Adrenal gland (tissue), 12 donors: ENCODE data around the gene OSBPL10. TPM values are rescaled to one million over a fixed set of nuclear protein-coding genes. Genes with fewer than 3 reads are reported as not detected.
"Not testable (repeated sequence)": the region's sequence is repeated elsewhere in the genome, so short reads cannot be mapped to it uniquely, and the experiment has no call there.

ENCODE experiments used
- DNase-seq, 7 donors: peaks; one replicate each; pipeline ENCODE4 v3.0.0-alpha.2; 2019 to 2020
- H3K27ac ChIP-seq, 5 donors: fragments of 200-600 bp; sonication (generic) in 4 of 5; 1 replicate in 3 of 5; 2 replicates in 2 of 5; pipeline versions ENCODE4 v1.5.1 to v1.8.0; 2016 to 2020; ENCODE audit warnings: mild to moderate bottlenecking in 1 of 5
- H3K27me3 ChIP-seq: fragments of 200-600 bp; 2 replicates; pipeline ENCODE4 v1.8.0; 2021
- H3K36me3 ChIP-seq, 2 donors: fragments of 200-600 bp; replicated peaks in 1 of 2; 1 replicate in 1 of 2; 2 replicates in 1 of 2; pipeline versions ENCODE4 v1.5.1 to v1.8.0; 2018 to 2022
- H3K4me1 ChIP-seq, 2 donors: fragments of 200-600 bp; replicated peaks in 1 of 2; 1 replicate in 1 of 2; 2 replicates in 1 of 2; pipeline versions ENCODE4 v1.5.1 to v1.8.0; 2018 to 2021
- H3K4me3 ChIP-seq, 4 donors: fragments of 200-600 bp; sonication (generic) in 3 of 4; one replicate each; pipeline ENCODE4 v1.5.1; 2016 to 2018
- H3K9me3 ChIP-seq, 3 donors: fragments of 200-600 bp; sonication (generic) in 1 of 3; replicated peaks in 1 of 3; 1 replicate in 2 of 3; 2 replicates in 1 of 3; pipeline versions ENCODE4 v1.5.1 to v1.8.0; 2016 to 2021
- CTCF ChIP-seq, 6 experiments: fragments of 450-650 bp in 4 of 6; fragments of 200-600 bp in 2 of 6; sonication (generic) in 1 of 6; IDR thresholded peaks; 1 replicate in 5 of 6; 2 replicates in 1 of 6; pipeline versions ENCODE4 v1.5.1 to v1.8.0; 2016 to 2021; ENCODE audit warnings: antibody characterized with exemption in 6 of 6, mild to moderate bottlenecking in 2 of 6, moderate library complexity in 1 of 6
- POLR2A ChIP-seq, 2 donors: fragments of 450-650 bp; IDR thresholded peaks; one replicate each; pipeline ENCODE4 v1.6.1; 2017; ENCODE audit warnings: antibody characterized with exemption in 2 of 2, mild to moderate bottlenecking in 2 of 2, moderate library complexity in 1 of 2
- WGBS, 4 donors: extraction: QIAGEN DNeasy Blood & Tissue Kit in 2 of 4; methylation state at CpG; one replicate each; pipeline versions ENCODE4 v1.1.5 to v1.1.7; 2013 to 2017; 5-methylcytosine and 5-hydroxymethylcytosine counted together
- intact Hi-C, 2 donors: fragments of 100-400 bp; cut with DNase I; formaldehyde crosslinking; loops; one replicate each; pipeline versions ENCODE4 v1.14.1 to v1.15.0; 2022 to 2023
- polyA plus RNA-seq, 3 donors: library from polyadenylated mRNA; stranded (reverse); fragments of 200-250 nt in 2 of 3; fragments of 350-450 nt in 1 of 3; fragmentation: Illumina TruSeq in 1 of 3; extraction: RNeasy Lipid Tissue Mini Kit (QIAGEN cat#74804) in 1 of 3; gene quantifications; one replicate each; pipeline ENCODE4 v1.2.3, GENCODE V29; 2013 to 2014
- total RNA-seq, 9 donors: library from RNA; depleted of rRNA in 4 of 9; stranded (reverse); fragments of >200 nt in 4 of 9; fragments of 120-200 nt in 1 of 9; fragmentation: NEBNext Ultra II Directional in 1 of 9; extraction: Animal tissue kit (Norgen Biotek cat#: 25700) in 1 of 9; gene quantifications; one replicate each; pipeline versions ENCODE4 v1.1.0 to v1.2.4, GENCODE V29; 2013 to 2023
- donor health status: healthy with polysubstance abuse.
- donor health status: Bipolar disorder and iron deficiency.
- donor health status: DM: yes; HTN: yes; CAD: no.
- donor health status: DM: no; HTN: no; CAD: no.
- donor health status: DM: no; HTN: no; CAD: no.
- donor health status: DM: yes; HTN: yes; CAD: no.

OSBPL10 gene
- total and polyA plus RNA-seq, 12 donors = 2.0 to 55.6 (median 9.4) TPM

- no peak for TF ChIP-seq POLR2A (IDR thresholded peaks at IDR 0.05)
- TF ChIP-seq CTCF (IDR thresholded peaks at IDR 0.05) = no peak
- 79 to 98% (median 90%) methylated on average over 5 of the region's 5 CpGs for WGBS, 4 donors
- no peaks in the 10 kb centered on the region for H3K9me3 ChIP-seq
These were observed 191.6 kb downstream of the OSBPL10 start for GRCh38 chr3:31789429-31789828.

GRCh38 chr3:31785734-31786133 is 195.3 kb downstream of the OSBPL10 start:
- Histone ChIP-seq H3K27me3 (no peaks in the 10 kb centered on the region), H3K27ac (no peak overlapping the region), H3K36me3 (no peaks in the 10 kb centered on the region), H3K9me3 (no peaks in the 10 kb centered on the region), H3K4me1 (no peaks in the 10 kb centered on the region), H3K4me3 (no peak overlapping the region)
- TF ChIP-seq POLR2A (IDR thresholded peaks at IDR 0.05) = no peak
- TF ChIP-seq CTCF (IDR thresholded peaks at IDR 0.05) = no peak
- no peak for DNase-seq
- WGBS, 4 donors = 92 to 100% (median 98%) methylated on average over 1 of the region's 1 CpG
- intact Hi-C loops = no loop called here

More at GRCh38 chr3:31789429-31789828, 191.6 kb downstream of the OSBPL10 start:
- no peaks in the 10 kb centered on the region for H3K36me3 ChIP-seq
- H3K27ac ChIP-seq = no peak overlapping the region
- no peak overlapping the region for H3K4me3 ChIP-seq
- H3K4me1 ChIP-seq = no peaks in the 10 kb centered on the region
- intact Hi-C loops = no loop called here
- DNase-seq = no peak
- H3K27me3 ChIP-seq = no peaks in the 10 kb centered on the region

GRCh38 chr3:31785286-31785685 is 195.8 kb downstream of the OSBPL10 start:
- WGBS, 4 donors = 76 to 89% (median 79%) methylated on average over 7 of the region's 7 CpGs
- TF ChIP-seq CTCF (IDR thresholded peaks at IDR 0.05) = no peak
- no peak for TF ChIP-seq POLR2A (IDR thresholded peaks at IDR 0.05)
- H3K27me3 ChIP-seq = no peaks in the 10 kb centered on the region
- no peaks in the 10 kb centered on the region for H3K9me3 ChIP-seq
- intact Hi-C loops = no loop called here
- no peak overlapping the region for H3K27ac ChIP-seq
- DNase-seq = no peak
- H3K4me1 ChIP-seq = no peaks in the 10 kb centered on the region
- no peaks in the 10 kb centered on the region for H3K36me3 ChIP-seq
- H3K4me3 ChIP-seq = no peak overlapping the region

GRCh38 chr3:31783851-31784250 is 197.2 kb downstream of the OSBPL10 start:
- intact Hi-C loops, H3K27ac ChIP-seq, H3K4me3 ChIP-seq, H3K27me3 ChIP-seq, H3K4me1 ChIP-seq, DNase-seq, H3K9me3 ChIP-seq, H3K36me3 ChIP-seq: not testable (repeated sequence)
- 70 to 82% (median 73%) methylated on average over 2 of the region's 2 CpGs for WGBS, 4 donors

GRCh38 chr3:31782306-31782705 is 198.8 kb downstream of the OSBPL10 start:
- H3K9me3 ChIP-seq, H3K36me3 ChIP-seq, H3K27ac ChIP-seq, H3K4me1 ChIP-seq, intact Hi-C loops, DNase-seq, H3K4me3 ChIP-seq, H3K27me3 ChIP-seq: not testable (repeated sequence)
- 93 to 100% (median 94%) methylated on average over 1 of the region's 1 CpG for WGBS, 4 donors
